Heart right ventricle (tissue), 16 donors: ENCODE data around the gene PPIP5K2. TPM values are rescaled to one million over a fixed set of nuclear protein-coding genes. Genes with fewer than 3 reads are reported as not detected.

Source experiments
- ATAC-seq, 8 donors: fragments of 200-7000 bp; cut with Tn5 transposase; one replicate each; pipeline ENCODE4 v1.9.1; 2020; ENCODE audit warnings: mild to moderate bottlenecking in 8 of 8, moderate library complexity in 8 of 8, moderate number of reproducible peaks in 1 of 8
- DNase-seq, 2 donors: peaks; one replicate each; pipeline ENCODE4 v3.0.0-alpha.2; 2020
- H3K27ac ChIP-seq, 10 donors: fragments of 200-600 bp; sonication (generic) in 2 of 10; one replicate each; pipeline versions ENCODE4 v1.5.0 to v1.8.0; 2020 to 2022; ENCODE audit warnings: mild to moderate bottlenecking in 3 of 10
- H3K27me3 ChIP-seq, 7 donors: fragments of 200-600 bp; one replicate each; pipeline ENCODE4 v1.8.0; 2021 to 2022; ENCODE audit warnings: mild to moderate bottlenecking in 2 of 7
- H3K36me3 ChIP-seq, 9 donors: fragments of 200-600 bp; sonication (generic) in 1 of 9; one replicate each; pipeline versions ENCODE4 v1.5.0 to v1.8.0; 2020 to 2022; ENCODE audit warnings: mild to moderate bottlenecking in 2 of 9
- H3K4me1 ChIP-seq, 9 donors: fragments of 200-600 bp; sonication (generic) in 1 of 9; one replicate each; pipeline versions ENCODE4 v1.5.0 to v1.8.0; 2020 to 2022; ENCODE audit warnings: mild to moderate bottlenecking in 4 of 9
- H3K4me3 ChIP-seq, 10 donors: fragments of 200-600 bp; sonication (generic) in 2 of 10; one replicate each; pipeline versions ENCODE4 v1.5.0 to v1.8.0; 2020 to 2022; ENCODE audit warnings: mild to moderate bottlenecking in 7 of 10, moderate library complexity in 2 of 10
- H3K9me3 ChIP-seq, 11 donors: fragments of 200-600 bp in 10 of 11; sonication (generic) in 2 of 11; one replicate each; pipeline versions ENCODE4 v1.5.0 to v1.8.0; 2013 to 2022; ENCODE audit warnings: mild to moderate bottlenecking in 2 of 11, control low read depth in 1 of 11, moderate library complexity in 1 of 11
- WGBS, 2 donors: extraction: QIAGEN DNeasy Blood & Tissue Kit; methylation state at CpG; one replicate each; pipeline ENCODE4 v1.1.7; 2013; ENCODE audit warnings: inconsistent platforms in 1 of 2; 5-methylcytosine and 5-hydroxymethylcytosine counted together
- intact Hi-C, 10 donors: fragments of 100-400 bp; cut with DNase I; formaldehyde crosslinking; loops; one replicate each; pipeline versions ENCODE4 v1.11.1 to v1.14.2; 2022
- polyA plus RNA-seq, 2 donors: library from polyadenylated mRNA; stranded (reverse); fragments of 200-250 nt; gene quantifications; one replicate each; pipeline ENCODE4 v1.2.3, GENCODE V29; 2013
- total RNA-seq, 10 donors: library from RNA; stranded (reverse); fragmentation: NEBNext Ultra II Directional in 3 of 10; extraction: Animal tissue kit (Norgen Biotek cat#: 25700) in 3 of 10; gene quantifications; one replicate each; pipeline versions ENCODE4 v1.2.1 to v1.2.4, GENCODE V29; 2021 to 2023
- TF ChIP-seq, protein P1 (sequence below), 9 donors: fragments of 200-600 bp; sonication (generic) in 2 of 9; IDR thresholded peaks; one replicate each; pipeline versions ENCODE4 v1.5.0 to v1.8.0; 2021 to 2022; ENCODE audit warnings: antibody characterized with exemption in 9 of 9, mild to moderate bottlenecking in 5 of 9, moderate library complexity in 1 of 9
- donor health status: Arrhythmogenic right ventricular cardiomyopathy.
- donor health status: ischemic (EF 13 %, LVEDD 7.1; RV severe dilation, severe dysfunction).
- donor health status: healthy with polysubstance abuse.
- donor health status: DM: no; HTN: yes; CAD: no.
- donor health status: DM: no; HTN: no; CAD: no.
- donor health status: ischemic (EF 25% LVEDD 6.9; RV normal size, moderate dysfunction).
- donor health status: ischemic (EF 25% LVEDD 5.7; RV mildly dilated, moderate dysfunction).
- donor health status: healthy.
- donor health status: DM: yes; HTN: yes; CAD: no.
- donor health status: Ischemic cardiomyopathy.
- donor health status: ischemic (EF 35%, LVEDD 5.7; RV mildly dilated, moderate dysfunction).
- donor health status: nonischemic (EF 11% LVEDD 7.7; RV severe dilation, severe dysfunction).
- donor health status: DM: yes; HTN: yes; CAD: no.
- donor health status: PGD.
- donor health status: ischemic (EF 29% LVEDD 5.4; RV normal size, mild dysfunction).
- donor health status: nonischemic (EF 23%, LVEDD 6.1; RV moderate dilation, normal function).

Gene PPIP5K2
- total and polyA plus RNA-seq, 12 donors: 17.1 to 72.9 (median 35.6) TPM

- Histone ChIP-seq H3K36me3 (peaks cover 0 to 70% (median 12%) of the 10 kb centered on the region in 9 donors), H3K27ac (no peak overlapping the region), H3K27me3 (no peaks in the 10 kb centered on the region), H3K4me3 (no peak overlapping the region), H3K4me1 (no peaks in the 10 kb centered on the region), H3K9me3 (no peaks in the 10 kb centered on the region)
- TF ChIP-seq, protein P1, sequence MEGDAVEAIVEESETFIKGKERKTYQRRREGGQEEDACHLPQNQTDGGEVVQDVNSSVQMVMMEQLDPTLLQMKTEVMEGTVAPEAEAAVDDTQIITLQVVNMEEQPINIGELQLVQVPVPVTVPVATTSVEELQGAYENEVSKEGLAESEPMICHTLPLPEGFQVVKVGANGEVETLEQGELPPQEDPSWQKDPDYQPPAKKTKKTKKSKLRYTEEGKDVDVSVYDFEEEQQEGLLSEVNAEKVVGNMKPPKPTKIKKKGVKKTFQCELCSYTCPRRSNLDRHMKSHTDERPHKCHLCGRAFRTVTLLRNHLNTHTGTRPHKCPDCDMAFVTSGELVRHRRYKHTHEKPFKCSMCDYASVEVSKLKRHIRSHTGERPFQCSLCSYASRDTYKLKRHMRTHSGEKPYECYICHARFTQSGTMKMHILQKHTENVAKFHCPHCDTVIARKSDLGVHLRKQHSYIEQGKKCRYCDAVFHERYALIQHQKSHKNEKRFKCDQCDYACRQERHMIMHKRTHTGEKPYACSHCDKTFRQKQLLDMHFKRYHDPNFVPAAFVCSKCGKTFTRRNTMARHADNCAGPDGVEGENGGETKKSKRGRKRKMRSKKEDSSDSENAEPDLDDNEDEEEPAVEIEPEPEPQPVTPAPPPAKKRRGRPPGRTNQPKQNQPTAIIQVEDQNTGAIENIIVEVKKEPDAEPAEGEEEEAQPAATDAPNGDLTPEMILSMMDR (IDR thresholded peaks at IDR 0.05): no peak
- intact Hi-C loops: loop anchor here in 1 of 10 donors (10.0 kb wide), 1 partner anchor 113 kb away; no protein-coding TSS in a partner anchor
- ATAC-seq (no peak), DNase-seq (no peak)
- 58 to 75% methylated on average over 1 of the region's 1 CpG for WGBS, 2 donors
These were observed 28.1 kb downstream of the PPIP5K2 start for GRCh38 chr5:103148213-103148612.

- no peaks in the 10 kb centered on the region for H3K9me3 ChIP-seq
- peaks cover 0 to 98% (median 20%) of the 10 kb centered on the region in 9 donors for H3K36me3 ChIP-seq
- no peak overlapping the region for H3K4me3 ChIP-seq
- no peak overlapping the region for H3K27ac ChIP-seq
- TF ChIP-seq, protein P1 (IDR thresholded peaks at IDR 0.05): no peak
- 99 to 100% methylated on average over 1 of the region's 1 CpG for WGBS, 2 donors
- no peak for ATAC-seq
- H3K27me3 ChIP-seq: no peaks in the 10 kb centered on the region
- DNase-seq: no peak
- intact Hi-C loops: no loop called here
- no peaks in the 10 kb centered on the region for H3K4me1 ChIP-seq
These were observed 31.1 kb downstream of the PPIP5K2 start for GRCh38 chr5:103151156-103151555.

DNA sequence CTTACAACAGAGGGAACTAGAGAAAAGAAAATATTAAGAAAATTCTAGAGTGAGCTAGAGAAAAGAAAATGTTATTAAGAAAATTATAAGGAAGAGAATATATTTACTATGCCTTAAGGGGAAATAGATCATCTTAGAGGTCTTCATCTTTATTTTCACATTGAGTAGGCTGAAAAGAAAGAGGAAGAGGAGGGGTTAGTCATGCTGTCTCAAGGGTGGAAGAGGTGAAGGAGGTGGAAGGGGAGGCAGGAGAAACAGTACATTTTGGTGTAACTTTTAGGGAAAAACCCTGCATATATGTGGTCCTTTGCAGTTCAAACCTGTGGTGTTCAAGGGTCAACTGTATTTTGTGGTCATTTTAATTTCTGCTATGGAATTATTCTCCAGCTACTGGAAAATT, 46.6 kb downstream of the PPIP5K2 start:
- ATAC-seq (no peak), DNase-seq (no peak)
- Histone ChIP-seq H3K4me1 (no peaks in the 10 kb centered on the region), H3K9me3 (no peaks in the 10 kb centered on the region), H3K27me3 (no peaks in the 10 kb centered on the region), H3K27ac (no peak overlapping the region), H3K36me3 (peaks cover 0 to 77% (median 21%) of the 10 kb centered on the region in 9 donors), H3K4me3 (no peak overlapping the region)
- intact Hi-C loops: no loop called here
- TF ChIP-seq, protein P1 (IDR thresholded peaks at IDR 0.05): no peak

DNA sequence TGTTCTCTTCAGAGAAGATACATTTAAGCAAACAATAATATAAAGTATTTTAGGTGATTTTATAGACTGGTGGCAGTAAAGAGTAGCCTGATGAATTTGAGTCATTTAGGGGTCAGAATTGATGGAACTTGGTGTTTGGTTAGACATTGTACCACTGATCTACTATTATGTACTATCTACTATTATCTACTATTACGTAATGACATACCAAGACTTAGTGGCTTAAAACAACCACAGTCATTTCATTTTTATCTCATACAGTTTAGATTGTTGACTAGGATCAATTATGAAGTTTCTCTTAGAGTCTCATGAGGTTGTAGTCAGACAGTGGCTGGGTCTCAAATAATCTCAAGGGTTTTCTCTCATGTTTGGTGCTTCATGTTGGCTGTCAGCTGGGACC, 54.0 kb downstream of the PPIP5K2 start:
- 96 to 100% methylated on average over 1 of the region's 1 CpG for WGBS, 2 donors
- no peak for DNase-seq
- peaks cover 0 to 72% (median 9%) of the 10 kb centered on the region in 9 donors for H3K36me3 ChIP-seq

More for the DNA sequence above, 54.0 kb downstream of the PPIP5K2 start:
- intact Hi-C loops: no loop called here
- Histone ChIP-seq H3K27me3 (no peaks in the 10 kb centered on the region), H3K9me3 (no peaks in the 10 kb centered on the region), H3K4me3 (no peak overlapping the region), H3K27ac (no peak overlapping the region), H3K4me1 (no peaks in the 10 kb centered on the region)
- TF ChIP-seq, protein P1 (IDR thresholded peaks at IDR 0.05): no peak
- no peak for ATAC-seq
